ENCODE measurements around the gene APOC3. TPM values are rescaled to one million over a fixed set of nuclear protein-coding genes. Genes with fewer than 3 reads are reported as not detected.

The APOC3 gene
- total RNA-seq, 1 donor from 2014 or later, result not detected

- Mint-ChIP-seq H3K27ac (ENCODE audit: unreplicated experiment) (no peak overlapping the region), H3K36me3 (ENCODE audit: low read depth) (no peaks in the 10 kb centered on the region), H3K4me1 (ENCODE audit: low read depth) (no peaks in the 10 kb centered on the region), H3K4me3 (ENCODE audit: unreplicated experiment) (no peak overlapping the region), H3K27me3 (ENCODE audit: low read depth) (no peaks in the 10 kb centered on the region), H3K9me3 (ENCODE audit: low read depth) (peaks cover 3% of the 10 kb centered on the region)
- no peak for DNase-seq (ENCODE audit: low spot score)
- TF ChIP-seq CTCF (IDR thresholded peaks at IDR 0.05), result no peak
These were observed 15.8 kb upstream of the APOC3 start for GRCh38 chr11:116813781-116814471.

- TF ChIP-seq CTCF (IDR thresholded peaks at IDR 0.05), result no peak
- H3K27me3 Mint-ChIP-seq (ENCODE audit: low read depth), result no peaks in the 10 kb centered on the region
- H3K36me3 Mint-ChIP-seq (ENCODE audit: low read depth), result no peaks in the 10 kb centered on the region
- H3K9me3 Mint-ChIP-seq (ENCODE audit: low read depth), result peaks cover 3% of the 10 kb centered on the region
- no peaks in the 10 kb centered on the region for H3K4me1 Mint-ChIP-seq (ENCODE audit: low read depth)
- no peak overlapping the region for H3K27ac Mint-ChIP-seq (ENCODE audit: unreplicated experiment)
- no peak for DNase-seq (ENCODE audit: low spot score)
- H3K4me3 Mint-ChIP-seq (ENCODE audit: unreplicated experiment), result no peak overlapping the region
These were observed 15.2 kb upstream of the APOC3 start for GRCh38 chr11:116814502-116814901.

- no peaks in the 10 kb centered on the region for H3K9me3 Mint-ChIP-seq (ENCODE audit: low read depth)
- H3K27me3 Mint-ChIP-seq (ENCODE audit: low read depth), result no peaks in the 10 kb centered on the region
- no peaks in the 10 kb centered on the region for H3K36me3 Mint-ChIP-seq (ENCODE audit: low read depth)
- no peak overlapping the region for H3K27ac Mint-ChIP-seq (ENCODE audit: unreplicated experiment)
- no peak for DNase-seq (ENCODE audit: low spot score)
- H3K4me1 Mint-ChIP-seq (ENCODE audit: low read depth), result no peaks in the 10 kb centered on the region
- H3K4me3 Mint-ChIP-seq (ENCODE audit: unreplicated experiment), result no peak overlapping the region
- no peak for TF ChIP-seq CTCF (IDR thresholded peaks at IDR 0.05)
These were observed 10.7 kb upstream of the APOC3 start for GRCh38 chr11:116819049-116819448.

GRCh38 chr11:116821050-116821918 lies 8.4 kb upstream of the APOC3 start:
- DNase-seq (ENCODE audit: low spot score), result no peak
- Mint-ChIP-seq H3K27me3 (ENCODE audit: low read depth) (no peaks in the 10 kb centered on the region), H3K36me3 (ENCODE audit: low read depth) (no peaks in the 10 kb centered on the region), H3K9me3 (ENCODE audit: low read depth) (no peaks in the 10 kb centered on the region), H3K27ac (ENCODE audit: unreplicated experiment) (no peak overlapping the region), H3K4me3 (ENCODE audit: unreplicated experiment) (no peak overlapping the region), H3K4me1 (ENCODE audit: low read depth) (no peaks in the 10 kb centered on the region)
- no peak for TF ChIP-seq CTCF (IDR thresholded peaks at IDR 0.05)

GRCh38 chr11:116822575-116822974 lies 7.1 kb upstream of the APOC3 start:
- H3K36me3 Mint-ChIP-seq (ENCODE audit: low read depth), result no peaks in the 10 kb centered on the region
- no peak for TF ChIP-seq CTCF (IDR thresholded peaks at IDR 0.05)
- no peak overlapping the region for H3K27ac Mint-ChIP-seq (ENCODE audit: unreplicated experiment)

More at GRCh38 chr11:116822575-116822974, 7.1 kb upstream of the APOC3 start:
- no peak overlapping the region for H3K4me3 Mint-ChIP-seq (ENCODE audit: unreplicated experiment)
- H3K4me1 Mint-ChIP-seq (ENCODE audit: low read depth), result no peaks in the 10 kb centered on the region
- H3K27me3 Mint-ChIP-seq (ENCODE audit: low read depth), result no peaks in the 10 kb centered on the region
- H3K9me3 Mint-ChIP-seq (ENCODE audit: low read depth), result no peaks in the 10 kb centered on the region
- no peak for DNase-seq (ENCODE audit: low spot score)
